ENCODE results near the gene SRC.

DNA sequence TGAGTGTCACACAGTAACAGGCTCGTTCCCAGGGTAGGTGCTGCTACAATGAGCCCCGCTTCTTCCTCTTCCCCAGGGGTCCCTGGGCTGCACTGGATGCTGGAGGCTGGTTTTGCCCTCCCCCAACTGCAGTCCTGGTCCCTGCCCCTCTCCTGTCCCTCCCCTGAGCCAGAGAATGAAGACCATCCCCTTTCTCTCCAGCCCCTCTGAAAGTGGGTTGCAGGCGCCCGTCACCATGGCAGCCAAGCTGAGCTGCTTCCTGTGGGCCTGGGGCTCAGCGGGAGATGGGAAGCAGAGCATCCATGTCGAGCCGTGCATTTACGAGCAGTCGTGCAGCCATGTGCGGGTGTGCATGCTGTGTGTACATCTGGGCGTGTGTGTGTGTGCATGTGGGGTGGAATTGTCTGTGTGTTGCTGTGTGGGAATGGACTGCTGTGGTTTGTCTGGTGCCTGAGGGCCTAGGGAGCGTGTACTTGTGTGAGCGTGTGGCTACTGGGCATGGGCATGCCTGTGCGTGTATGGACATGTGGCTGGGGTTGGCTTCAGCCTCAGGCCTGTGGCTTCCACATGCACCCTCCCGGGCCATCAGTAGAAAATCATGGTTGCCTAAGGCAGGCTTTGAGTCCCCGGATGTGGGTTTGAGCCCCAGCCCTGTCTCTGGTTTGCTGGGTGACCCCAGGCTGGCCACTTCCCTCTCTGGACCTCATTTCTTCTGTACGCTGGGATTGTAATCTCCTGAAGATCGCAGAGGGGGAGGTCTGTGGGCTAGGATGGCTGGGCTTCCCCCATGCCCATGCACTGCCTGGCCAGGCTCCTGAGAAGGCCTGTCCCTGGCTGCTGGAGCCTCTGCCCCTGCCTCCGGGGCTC lies 48.8 kb downstream of the SRC start:
- TF ChIP-seq, protein P1, sequence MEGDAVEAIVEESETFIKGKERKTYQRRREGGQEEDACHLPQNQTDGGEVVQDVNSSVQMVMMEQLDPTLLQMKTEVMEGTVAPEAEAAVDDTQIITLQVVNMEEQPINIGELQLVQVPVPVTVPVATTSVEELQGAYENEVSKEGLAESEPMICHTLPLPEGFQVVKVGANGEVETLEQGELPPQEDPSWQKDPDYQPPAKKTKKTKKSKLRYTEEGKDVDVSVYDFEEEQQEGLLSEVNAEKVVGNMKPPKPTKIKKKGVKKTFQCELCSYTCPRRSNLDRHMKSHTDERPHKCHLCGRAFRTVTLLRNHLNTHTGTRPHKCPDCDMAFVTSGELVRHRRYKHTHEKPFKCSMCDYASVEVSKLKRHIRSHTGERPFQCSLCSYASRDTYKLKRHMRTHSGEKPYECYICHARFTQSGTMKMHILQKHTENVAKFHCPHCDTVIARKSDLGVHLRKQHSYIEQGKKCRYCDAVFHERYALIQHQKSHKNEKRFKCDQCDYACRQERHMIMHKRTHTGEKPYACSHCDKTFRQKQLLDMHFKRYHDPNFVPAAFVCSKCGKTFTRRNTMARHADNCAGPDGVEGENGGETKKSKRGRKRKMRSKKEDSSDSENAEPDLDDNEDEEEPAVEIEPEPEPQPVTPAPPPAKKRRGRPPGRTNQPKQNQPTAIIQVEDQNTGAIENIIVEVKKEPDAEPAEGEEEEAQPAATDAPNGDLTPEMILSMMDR (IDR thresholded peaks at IDR 0.05) = no peak
- TF ChIP-seq EP300 (IDR thresholded peaks at IDR 0.05) (no peak), POLR2A (IDR thresholded peaks at IDR 0.05; ENCODE audit: low read depth) (no peak)

All from esophagus muscularis mucosa (tissue), 4 donors.